Subcutaneous preadipocyte (primary cell): Measurements from ENCODE around the gene ARL6IP5. TPM values are rescaled to one million over a fixed set of nuclear protein-coding genes. Genes with fewer than 3 reads are reported as not detected.

Source experiments
- small RNA-seq: library from RNA; depleted of rRNA; stranded (forward); fragments of <200 nt; gene quantifications from one replicate; pipeline ENCODE3, GENCODE V24; 2012
- total RNA-seq: library from RNA; depleted of rRNA; stranded (reverse); fragments of >200 nt; gene quantifications from 2 replicates; pipeline ENCODE4 v1.2.3, GENCODE V29; 2012

Gene ARL6IP5
- 65.9 and 80.1 TPM in 2 replicates for total RNA-seq

GRCh38 chr3:69084326-69085167 lies at the start of gene ARL6IP5:
ARL6IP5 (plus strand) TSS chr3:69084937; CDS start chr3:69085048, 111 bp downstream.

DNA sequence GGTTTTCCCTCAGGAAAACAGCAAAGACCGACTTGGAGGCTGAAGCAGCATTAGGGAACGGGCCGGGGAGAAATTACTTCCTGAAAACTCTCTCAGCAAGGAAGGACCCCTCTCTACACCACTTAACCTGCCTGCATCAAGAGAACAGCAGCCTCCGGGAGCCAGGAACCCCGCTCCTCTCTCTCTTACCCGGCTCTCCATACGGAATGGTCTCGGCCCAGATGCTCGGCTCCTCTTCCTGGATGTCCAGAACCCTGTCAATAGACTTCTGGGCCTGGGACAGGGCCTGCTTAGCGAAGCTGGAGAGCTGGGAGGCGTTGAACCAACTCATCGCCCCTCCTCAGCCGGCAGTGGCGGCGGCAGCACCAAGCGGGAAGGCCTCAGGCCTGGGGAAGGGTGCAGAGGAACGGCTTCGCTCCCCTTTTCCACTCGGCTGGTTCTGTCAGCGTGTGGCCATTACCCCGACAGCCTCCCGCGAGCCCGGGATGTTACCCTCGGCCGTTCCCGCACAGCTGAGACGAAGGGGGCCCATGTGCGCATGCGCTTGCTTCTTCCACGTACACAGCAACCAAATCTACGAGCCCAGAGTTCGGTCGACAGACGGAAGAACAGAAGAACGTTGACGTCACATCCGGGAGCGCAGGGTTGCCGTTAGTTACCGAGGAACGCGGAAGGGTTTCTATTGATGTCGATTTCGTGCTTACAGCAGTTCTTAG lies 32.8 kb upstream of the ARL6IP5 start, which contains the start of gene TMF1:
Gene TMF1 (minus strand): TSS at position 578 of the 716 bp plus-strand sequence. CDS start 247 bp downstream, at position 331.

GRCh38 chr3:69080233-69080920 lies 4.4 kb upstream of the ARL6IP5 start, which contains the start of gene UBA3:
UBA3 (minus strand) TSS chr3:69080365; CDS start chr3:69080353, 12 bp downstream.

GRCh38 chr3:69122403-69122802 lies 37.7 kb downstream of the ARL6IP5 start, which contains the start of gene LMOD3:
LMOD3 (minus strand) TSS chr3:69122595; CDS start chr3:69122386, 209 bp downstream.

Small RNA genes within 50 kb of the gene (small RNA-seq; reads per million reads assigned to genes)
- gene MIR3136: 0.98 reads per million, percentile 57 among the genes with 10 or more reads in this experiment

Other genes starting within 250 kb of the ARL6IP5 start
- gene TAFA4, start 152.4 kb upstream of the ARL6IP5 start, total RNA-seq: not detected in 2 replicates
- gene EOGT, start 71.3 kb upstream of the ARL6IP5 start, total RNA-seq: 23.5 and 35.2 TPM in 2 replicates
- gene TMF1, start 32.6 kb upstream of the ARL6IP5 start, total RNA-seq: 25.0 and 35.6 TPM in 2 replicates
- gene UBA3, start 4.6 kb upstream of the ARL6IP5 start, total RNA-seq: 55.9 and 64.1 TPM in 2 replicates
- gene LMOD3, start 37.7 kb downstream of the ARL6IP5 start, total RNA-seq: not detected in 2 replicates